Trophoblast cell (in vitro differentiated cells and primary cell): ENCODE data around the gene ASB16.
A peak's percentile ranks its signal among the peaks of the same experiment; 100 is the strongest.

ENCODE experiments used
- DNase-seq, 2 donors: peaks; one replicate each; pipeline ENCODE4 v3.0.0-alpha.2; 2016
- H2AFZ ChIP-seq: 2 replicates; pipeline ENCODE4 v1.6.1; 2013; ENCODE audit warnings: low read length, moderate library complexity, mild to moderate bottlenecking; ENCODE audit not compliant: insufficient read depth, poor library complexity
- H2AK5ac ChIP-seq: 2 replicates; pipeline ENCODE4 v1.6.1; 2013; ENCODE audit warnings: mild to moderate bottlenecking, low read length
- H2BK120ac ChIP-seq: 2 replicates; pipeline ENCODE4 v1.6.1; 2013; ENCODE audit warnings: low read length, mild to moderate bottlenecking, moderate library complexity; ENCODE audit not compliant: insufficient read depth, poor library complexity
- H2BK12ac ChIP-seq: 2 replicates; pipeline ENCODE4 v1.6.1; 2013; ENCODE audit warnings: mild to moderate bottlenecking, low read length, moderate library complexity
- H2BK5ac ChIP-seq: 2 replicates; pipeline ENCODE4 v1.6.1; 2013; ENCODE audit warnings: low read length, low read depth, moderate library complexity, mild to moderate bottlenecking; ENCODE audit not compliant: poor library complexity
- H3K14ac ChIP-seq: 2 replicates; pipeline ENCODE4 v1.6.1; 2013; ENCODE audit warnings: mild to moderate bottlenecking, low read length
- H3K18ac ChIP-seq: 2 replicates; pipeline ENCODE4 v1.6.1; 2013; ENCODE audit warnings: mild to moderate bottlenecking, low read length
- H3K23ac ChIP-seq: 2 replicates; pipeline ENCODE4 v1.6.1; 2013; ENCODE audit warnings: low read length
- H3K27ac ChIP-seq: 2 replicates; pipeline ENCODE4 v1.5.1; 2013; ENCODE audit warnings: low read depth, mild to moderate bottlenecking, inconsistent platforms, low read length, moderate library complexity
- H3K27me3 ChIP-seq: 2 replicates; pipeline ENCODE4 v1.6.1; 2013; ENCODE audit warnings: inconsistent platforms, mild to moderate bottlenecking, low read length, moderate library complexity; ENCODE audit not compliant: insufficient read depth
- H3K36me3 ChIP-seq, 2 experiments: 1 replicate in 1 of 2; 2 replicates in 1 of 2; pipeline ENCODE4 v1.6.1; 2013; ENCODE audit warnings: low read length in 2 of 2, mild to moderate bottlenecking in 2 of 2, moderate library complexity in 1 of 2; ENCODE audit not compliant: insufficient read depth in 2 of 2, control insufficient read depth in 1 of 2
- H3K4ac ChIP-seq: 2 replicates; pipeline ENCODE4 v1.6.1; 2013; ENCODE audit warnings: low read depth, mild to moderate bottlenecking, low read length, moderate library complexity
- H3K4me1 ChIP-seq, 2 experiments: 1 replicate in 1 of 2; 2 replicates in 1 of 2; pipeline ENCODE4 v1.6.1; 2013; ENCODE audit warnings: low read length in 2 of 2, mild to moderate bottlenecking in 2 of 2, moderate library complexity in 1 of 2; ENCODE audit not compliant: insufficient read depth in 2 of 2, control insufficient read depth in 1 of 2
- H3K4me2 ChIP-seq: 2 replicates; pipeline ENCODE4 v1.6.1; 2013; ENCODE audit warnings: inconsistent platforms, mild to moderate bottlenecking, low read length, moderate library complexity
- H3K4me3 ChIP-seq: 2 replicates; pipeline ENCODE4 v1.5.1; 2013; ENCODE audit warnings: mild to moderate bottlenecking, low read depth, low read length, inconsistent platforms
- H3K79me1 ChIP-seq: one replicate; pipeline ENCODE4 v1.6.1; 2013; ENCODE audit warnings: low read length
- H3K79me2 ChIP-seq: 2 replicates; pipeline ENCODE4 v1.6.1; 2013; ENCODE audit warnings: low read length, mild to moderate bottlenecking; ENCODE audit not compliant: control insufficient read depth, insufficient read depth, poor library complexity
- H3K9ac ChIP-seq: 2 replicates; pipeline ENCODE4 v1.6.1; 2013; ENCODE audit warnings: mild to moderate bottlenecking, low read length
- H3K9me3 ChIP-seq: 2 replicates; pipeline ENCODE4 v1.6.1; 2013; ENCODE audit warnings: low read depth, mild to moderate bottlenecking, control low read depth, inconsistent platforms, low read length; ENCODE audit not compliant: insufficient read depth
- H4K12ac ChIP-seq: 2 replicates; pipeline ENCODE4 v1.6.1; 2013; ENCODE audit warnings: low read depth, mild to moderate bottlenecking, low read length, moderate library complexity
- H4K8ac ChIP-seq: 2 replicates; pipeline ENCODE4 v1.6.1; 2013; ENCODE audit warnings: low read depth, mild to moderate bottlenecking, low read length, moderate library complexity
- H4K91ac ChIP-seq: one replicate; pipeline ENCODE4 v1.6.1; 2013; ENCODE audit warnings: low read depth, mild to moderate bottlenecking, low read length, moderate library complexity
- WGBS: extraction: QIAGEN DNeasy Blood & Tissue Kit; methylation state at CpG from one replicate; pipeline ENCODE4 v1.1.7; 2013; ENCODE audit warnings: missing lambda C conversion rate; ENCODE audit not compliant: insufficient read length, insufficient coverage; ENCODE audit errors: extremely low coverage; 5-methylcytosine and 5-hydroxymethylcytosine counted together

The ASB16 gene

DNA sequence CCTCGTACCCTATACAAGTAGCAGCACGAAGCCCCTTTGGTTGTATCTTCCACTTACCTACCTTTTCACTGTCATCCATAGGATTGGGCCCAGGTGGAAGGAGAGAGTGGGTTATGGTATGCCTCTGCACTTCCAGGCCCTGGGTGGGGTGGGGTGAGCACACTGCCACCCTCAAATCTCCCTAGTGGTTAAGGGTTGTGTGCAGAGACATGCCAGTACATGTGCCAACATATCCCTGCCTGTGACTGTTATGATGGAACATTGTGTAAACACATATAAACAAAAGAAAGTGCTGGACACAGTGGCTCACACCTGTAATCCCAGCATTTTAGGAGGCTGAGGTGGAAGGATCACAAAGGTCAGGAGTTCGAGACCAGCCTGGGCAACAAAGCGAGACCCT, 17.6 kb upstream of the ASB16 start:
- H3K4ac ChIP-seq, result no peak overlapping the region
- no peak overlapping the region for H4K12ac ChIP-seq
- H3K23ac ChIP-seq, result no peak overlapping the region
- no peak overlapping the region for H3K14ac ChIP-seq
- no peak overlapping the region for H2AK5ac ChIP-seq
- H3K27ac ChIP-seq, result no peak overlapping the region
- no peaks in the 10 kb centered on the region for H3K79me2 ChIP-seq
- DNase-seq, result no peak
- peaks cover 2% of the 10 kb centered on the region for H3K9me3 ChIP-seq
- H2BK12ac ChIP-seq, result no peak overlapping the region
- H2BK120ac ChIP-seq, result no peak overlapping the region
- H3K4me3 ChIP-seq, result no peak overlapping the region
- no peaks in the 10 kb centered on the region for H3K27me3 ChIP-seq
- H2BK5ac ChIP-seq, result no peak overlapping the region
- no peak overlapping the region for H4K91ac ChIP-seq
- no peak overlapping the region for H2AFZ ChIP-seq
- WGBS, result no CpG with 5 or more reads among the region's 4 CpGs
- no peak overlapping the region for H3K18ac ChIP-seq
- no peak overlapping the region for H3K4me2 ChIP-seq
- no peak overlapping the region for H3K9ac ChIP-seq
- H3K4me1 ChIP-seq, result no peaks in the 10 kb centered on the region
- H3K79me1 ChIP-seq, result no peaks in the 10 kb centered on the region
- H4K8ac ChIP-seq, result no peak overlapping the region
- H3K36me3 ChIP-seq, result peaks cover 43 to 49% of the 10 kb centered on the region in 2 experiments

DNA sequence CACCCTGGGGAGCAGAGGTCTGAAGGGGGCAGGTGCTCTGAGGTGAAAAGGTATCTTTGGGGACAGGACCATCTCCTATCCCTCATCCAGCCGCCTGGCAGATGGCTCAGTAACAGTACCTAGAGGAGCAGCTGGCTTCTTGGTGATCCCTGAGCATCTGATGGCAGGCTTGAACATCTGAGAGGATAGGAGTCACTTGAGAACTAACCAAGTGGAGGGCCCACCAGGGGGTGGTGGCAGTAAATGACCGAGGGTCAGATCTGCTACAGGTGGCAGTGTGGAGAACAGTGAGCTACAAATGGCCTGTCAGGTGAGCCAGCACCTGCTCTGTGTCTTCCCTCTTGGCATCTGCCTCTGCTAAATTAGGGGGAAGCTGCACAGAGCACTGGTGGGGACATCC, 15.0 kb upstream of the ASB16 start:
- H2AK5ac ChIP-seq, result no peak overlapping the region
- WGBS, result no CpG with 5 or more reads among the region's 2 CpGs

DNA sequence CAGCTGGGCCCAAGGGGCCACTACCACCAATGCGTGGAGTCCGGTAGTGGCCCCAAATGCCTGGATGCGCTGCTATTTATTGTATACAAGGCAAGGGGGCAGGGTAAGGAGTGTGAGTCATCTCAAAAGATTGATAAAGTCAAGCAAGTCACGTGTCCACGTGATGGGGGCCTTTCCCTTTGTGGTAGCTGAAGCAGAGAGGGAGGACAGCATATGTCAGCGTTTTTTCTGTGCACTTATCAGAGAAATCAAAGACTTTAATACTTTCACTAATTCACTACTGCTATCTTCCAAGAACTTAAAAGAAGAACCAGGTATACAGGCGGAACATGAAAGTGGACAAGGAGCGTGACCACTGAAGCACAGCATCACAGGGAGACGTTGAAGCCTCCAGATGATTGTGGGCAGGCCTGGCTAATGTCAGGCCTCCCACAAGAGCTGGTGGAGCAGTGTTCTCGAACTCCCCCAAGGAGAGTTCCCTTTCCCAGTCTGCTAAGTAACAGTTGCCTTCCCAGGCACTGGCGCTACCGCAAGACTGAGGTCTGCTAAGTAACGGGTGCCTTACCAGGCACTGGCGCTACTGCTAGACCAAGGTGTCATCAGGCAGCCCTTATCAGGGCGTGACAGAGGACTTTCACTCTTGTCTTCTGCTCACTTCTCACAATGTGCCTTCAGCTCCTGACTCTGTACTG, 10.8 kb upstream of the ASB16 start:
- Histone ChIP-seq H3K4me3 (no peak overlapping the region), H4K12ac (no peak overlapping the region), H3K4me2 (no peak overlapping the region), H3K79me2 (no peaks in the 10 kb centered on the region), H2AK5ac (no peak overlapping the region), H3K79me1 (no peaks in the 10 kb centered on the region), H2BK5ac (no peak overlapping the region), H3K36me3 (peaks cover 37 to 39% of the 10 kb centered on the region in 2 experiments), H2BK120ac (no peak overlapping the region), H4K91ac (no peak overlapping the region), H3K14ac (no peak overlapping the region), H3K18ac (no peak overlapping the region), H3K27ac (no peak overlapping the region), H3K4me1 (peaks cover 0 to 5% of the 10 kb centered on the region in 2 experiments), H3K4ac (no peak overlapping the region), H2BK12ac (no peak overlapping the region), H2AFZ (no peak overlapping the region), H3K27me3 (no peaks in the 10 kb centered on the region), H3K23ac (no peak overlapping the region), H3K9ac (no peak overlapping the region), H4K8ac (no peak overlapping the region), H3K9me3 (peaks cover 2% of the 10 kb centered on the region)
- WGBS, result no CpG with 5 or more reads among the region's 15 CpGs
- no peak for DNase-seq

More for the DNA sequence above, 15.0 kb upstream of the ASB16 start:
- Histone ChIP-seq H3K36me3 (peaks cover 37 to 47% of the 10 kb centered on the region in 2 experiments), H3K14ac (no peak overlapping the region), H3K4me1 (peaks cover 0 to 5% of the 10 kb centered on the region in 2 experiments), H2BK5ac (no peak overlapping the region), H3K4me2 (no peak overlapping the region), H2AFZ (no peak overlapping the region), H2BK12ac (no peak overlapping the region), H3K27ac (no peak overlapping the region), H4K12ac (no peak overlapping the region), H3K79me1 (no peaks in the 10 kb centered on the region), H3K27me3 (no peaks in the 10 kb centered on the region), H3K9ac (peak overlapping the region; percentile 24), H3K18ac (no peak overlapping the region), H4K8ac (no peak overlapping the region), H3K79me2 (no peaks in the 10 kb centered on the region), H3K23ac (no peak overlapping the region), H2BK120ac (no peak overlapping the region), H3K4me3 (no peak overlapping the region), H3K4ac (no peak overlapping the region), H4K91ac (no peak overlapping the region), H3K9me3 (peaks cover 2% of the 10 kb centered on the region)
- DNase-seq, result no peak

DNA sequence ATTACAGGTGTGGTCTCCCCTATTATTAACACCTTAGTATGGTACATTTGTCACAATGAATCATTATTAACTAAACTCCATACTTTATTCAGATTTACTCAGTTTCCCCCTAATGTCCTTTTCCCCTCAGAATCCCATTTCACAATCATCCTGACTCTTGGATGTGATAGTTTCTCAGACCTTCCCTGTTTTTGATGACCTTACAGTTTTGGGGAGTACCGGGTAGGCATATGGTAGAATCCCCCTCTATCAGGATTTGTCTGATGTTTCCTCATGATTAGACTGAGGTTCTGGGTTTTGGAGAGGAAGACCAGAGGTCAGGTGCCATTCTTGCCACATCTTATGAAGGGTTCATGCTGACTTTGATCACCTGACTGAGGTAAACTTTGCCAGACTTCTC, 6.0 kb upstream of the ASB16 start:
- no peak for DNase-seq
- Histone ChIP-seq H2BK120ac (no peak overlapping the region), H3K14ac (no peak overlapping the region), H3K9me3 (no peaks in the 10 kb centered on the region), H3K4me3 (no peak overlapping the region), H2BK12ac (no peak overlapping the region), H3K4me2 (no peak overlapping the region), H4K12ac (no peak overlapping the region), H3K4me1 (peaks cover 2 to 3% of the 10 kb centered on the region in 2 experiments), H3K4ac (no peak overlapping the region), H3K27me3 (no peaks in the 10 kb centered on the region), H3K36me3 (peaks cover 14 to 17% of the 10 kb centered on the region in 2 experiments), H4K91ac (no peak overlapping the region), H3K18ac (no peak overlapping the region), H4K8ac (no peak overlapping the region), H3K23ac (no peak overlapping the region), H3K27ac (no peak overlapping the region), H3K79me2 (no peaks in the 10 kb centered on the region), H2AK5ac (no peak overlapping the region), H2BK5ac (no peak overlapping the region), H2AFZ (no peak overlapping the region), H3K79me1 (no peaks in the 10 kb centered on the region), H3K9ac (no peak overlapping the region)
- no CpG with 5 or more reads among the region's 1 CpG for WGBS
